NCI-H2171 (cell line): ENCODE results near the gene SMIM10L1.
A peak's percentile ranks its signal among the peaks of the same experiment; 100 is the strongest.

Source experiments
- DNase-seq: peaks from one replicate; lab custom pipeline; 2025; lab: John Stamatoyannopoulos, UW

The SMIM10L1 gene

GRCh38 chr12:11171145-11171968 lies at the start of gene SMIM10L1:
TSS of gene SMIM10L1 (plus strand) at chr12:11171194. CDS start at chr12:11171357, 163 bp downstream.
- DNase-seq: peak; percentile 85

GRCh38 chr12:11130382-11130781 lies 40.6 kb upstream of the SMIM10L1 start:
- no peak for DNase-seq

- no peak for DNase-seq
Observed at GRCh38 chr12:11130999-11131398, 40.0 kb upstream of the SMIM10L1 start.

GRCh38 chr12:11133162-11133561 lies 37.8 kb upstream of the SMIM10L1 start:
- no peak for DNase-seq

- DNase-seq: no peak
Observed at GRCh38 chr12:11133816-11134215, 37.2 kb upstream of the SMIM10L1 start.

- no peak for DNase-seq
Observed at GRCh38 chr12:11134305-11134704, 36.7 kb upstream of the SMIM10L1 start, which contains the start of gene TAS2R30. TSS of gene TAS2R30 (minus strand) at chr12:11134644. CDS start at chr12:11134244, 400 bp downstream.

- no peak for DNase-seq
Observed at GRCh38 chr12:11136075-11136474, 34.9 kb upstream of the SMIM10L1 start.

GRCh38 chr12:11143352-11143751 lies 27.6 kb upstream of the SMIM10L1 start:
- no peak for DNase-seq

GRCh38 chr12:11144297-11144696 lies 26.7 kb upstream of the SMIM10L1 start:
- no peak for DNase-seq

- no peak for DNase-seq
Observed at GRCh38 chr12:11147420-11147819, 23.6 kb upstream of the SMIM10L1 start.

- DNase-seq: no peak
Observed at GRCh38 chr12:11150832-11151231, 20.2 kb upstream of the SMIM10L1 start.

- no peak for DNase-seq
Observed at GRCh38 chr12:11152725-11153124, 18.3 kb upstream of the SMIM10L1 start.

GRCh38 chr12:11154400-11154925 lies 16.5 kb upstream of the SMIM10L1 start:
- no peak for DNase-seq

- no peak for DNase-seq
Observed at GRCh38 chr12:11158885-11159444, 12.0 kb upstream of the SMIM10L1 start.

GRCh38 chr12:11162502-11162901 lies 8.5 kb upstream of the SMIM10L1 start:
- DNase-seq: no peak

GRCh38 chr12:11164384-11164783 lies 6.6 kb upstream of the SMIM10L1 start:
- DNase-seq: no peak

GRCh38 chr12:11166300-11166699 lies 4.7 kb upstream of the SMIM10L1 start:
- no peak for DNase-seq

GRCh38 chr12:11170810-11171144 lies 217 bp upstream of the SMIM10L1 start:
- DNase-seq: no peak

- no peak for DNase-seq
Observed at GRCh38 chr12:11171969-11172675, 1.1 kb downstream of the SMIM10L1 start.

- no peak for DNase-seq
Observed at GRCh38 chr12:11174022-11174421, 3.0 kb downstream of the SMIM10L1 start.

- DNase-seq: no peak
Observed at GRCh38 chr12:11178250-11178649, 7.3 kb downstream of the SMIM10L1 start.

GRCh38 chr12:11182529-11182928 lies 11.5 kb downstream of the SMIM10L1 start:
- no peak for DNase-seq

GRCh38 chr12:11183011-11183410 lies 12.0 kb downstream of the SMIM10L1 start:
- DNase-seq: no peak
